HG03108 (cell line): ENCODE measurements around the gene CCBE1.

Source experiments
- ATAC-seq: cut with Tn5 transposase; IDR thresholded peaks from one replicate; pipeline ENCODE4 v1.9.1; 2021; ENCODE audit warnings: moderate library complexity; ENCODE audit not compliant: unreplicated experiment

Gene CCBE1

GRCh38 chr18:59466980-59467379, 230.2 kb downstream of the CCBE1 start:
- no peak for ATAC-seq

GRCh38 chr18:59464486-59464885, 232.7 kb downstream of the CCBE1 start:
- no peak for ATAC-seq

GRCh38 chr18:59461171-59461570, 236.1 kb downstream of the CCBE1 start:
- no peak for ATAC-seq

- ATAC-seq: no peak
Measured at GRCh38 chr18:59460072-59460420, 237.2 kb downstream of the CCBE1 start.

- ATAC-seq: no peak
Measured at GRCh38 chr18:59459369-59460071, 237.7 kb downstream of the CCBE1 start.

GRCh38 chr18:59458575-59458974, 238.6 kb downstream of the CCBE1 start:
- ATAC-seq: no peak

GRCh38 chr18:59456657-59457056, 240.6 kb downstream of the CCBE1 start:
- no peak for ATAC-seq

GRCh38 chr18:59455728-59456276, 241.4 kb downstream of the CCBE1 start:
- ATAC-seq: no peak

- ATAC-seq: no peak
Measured at GRCh38 chr18:59454909-59455727, 242.1 kb downstream of the CCBE1 start.

GRCh38 chr18:59453468-59453961, 243.7 kb downstream of the CCBE1 start:
- no peak for ATAC-seq

- no peak for ATAC-seq
Measured at GRCh38 chr18:59451963-59452362, 245.3 kb downstream of the CCBE1 start.

- ATAC-seq: no peak
Measured at GRCh38 chr18:59451073-59451472, 246.2 kb downstream of the CCBE1 start.

GRCh38 chr18:59448546-59448945, 248.7 kb downstream of the CCBE1 start:
- ATAC-seq: no peak

- no peak for ATAC-seq
Measured at GRCh38 chr18:59446012-59446411, 251.2 kb downstream of the CCBE1 start.

GRCh38 chr18:59437851-59438569, 259.2 kb downstream of the CCBE1 start:
- ATAC-seq: no peak

- ATAC-seq: no peak
Measured at GRCh38 chr18:59432803-59433597, 264.2 kb downstream of the CCBE1 start.

- no peak for ATAC-seq
Measured at GRCh38 chr18:59431131-59431530, 266.1 kb downstream of the CCBE1 start.

- no peak for ATAC-seq
Measured at GRCh38 chr18:59429608-59430007, 267.6 kb downstream of the CCBE1 start.

- no peak for ATAC-seq
Measured at GRCh38 chr18:59428018-59428417, 269.2 kb downstream of the CCBE1 start.

GRCh38 chr18:59426855-59427254, 270.4 kb downstream of the CCBE1 start:
- no peak for ATAC-seq
